IMR-90 (cell line): ENCODE data around the gene PTPRS. TPM values are rescaled to one million over a fixed set of nuclear protein-coding genes. Genes with fewer than 3 reads are reported as not detected.

ENCODE experiments used
- ATAC-seq: fragments of 200-7000 bp; cut with Tn5 transposase; 2 replicates; pipeline ENCODE4 v1.9.1; 2020; ENCODE audit warnings: low read depth, mild to moderate bottlenecking, moderate library complexity
- BruUV-seq: library from RNA; stranded (reverse); fragments of 400-500 nt; replicated peaks from 2 replicates; lab custom pipeline; 2021; lab: Mats Ljungman, UMichigan
- CTCF ChIA-PET: fragments of 300-600 bp; formaldehyde crosslinking; extraction: SDS; loops from one replicate; lab custom pipeline; 2021; ENCODE audit warnings: antibody characterized with exemption; lab: Yijun Ruan, JAX
- POLR2A ChIA-PET: fragments of 300-600 bp; sonication (Branson Sonifier 250); formaldehyde crosslinking; loops from one replicate; lab custom pipeline; 2022; ENCODE audit warnings: antibody characterized with exemption; ENCODE audit not compliant: unreplicated experiment; lab: Charles Lee
- DNase-seq: peaks from one replicate; pipeline ENCODE4 v3.0.0; 2013
- H2AFZ ChIP-seq: replicated peaks from 2 replicates; pipeline ENCODE3; 2013; ENCODE audit warnings: low read length, mild to moderate bottlenecking; ENCODE audit not compliant: poor library complexity
- H2AK5ac ChIP-seq: 2 replicates; pipeline ENCODE4 v1.6.1; 2013; ENCODE audit warnings: low read depth, low read length, inconsistent platforms
- H2AK9ac ChIP-seq: replicated peaks from 2 replicates; pipeline ENCODE3; 2013; ENCODE audit warnings: mild to moderate bottlenecking, low read depth, low read length, moderate library complexity; ENCODE audit not compliant: poor library complexity
- H2BK120ac ChIP-seq: 2 replicates; pipeline ENCODE4 v1.6.1; 2013; ENCODE audit warnings: low read depth, low read length, inconsistent platforms
- H2BK15ac ChIP-seq: 3 replicates; pipeline ENCODE4 v1.6.1; 2013; ENCODE audit warnings: low read depth, low read length, inconsistent platforms
- H2BK20ac ChIP-seq: 2 replicates; pipeline ENCODE4 v1.6.1; 2013; ENCODE audit warnings: low read depth, mild to moderate bottlenecking, inconsistent platforms, low read length, moderate library complexity
- H2BK5ac ChIP-seq: 2 replicates; pipeline ENCODE4 v1.6.1; 2013; ENCODE audit warnings: mild to moderate bottlenecking, low read depth, low read length, inconsistent platforms; ENCODE audit not compliant: poor library complexity, severe bottlenecking
- H3K14ac ChIP-seq: replicated peaks from 2 replicates; pipeline ENCODE4 v1.6.1; 2013; ENCODE audit warnings: low read depth, low read length, inconsistent platforms
- H3K18ac ChIP-seq: 2 replicates; pipeline ENCODE4 v1.6.1; 2013; ENCODE audit warnings: low read depth, low read length, control low read depth
- H3K23ac ChIP-seq: 2 replicates; pipeline ENCODE4 v1.6.1; 2013; ENCODE audit warnings: low read depth, low read length, inconsistent platforms
- H3K27ac ChIP-seq: 2 replicates; pipeline ENCODE4 v1.5.1; 2013; ENCODE audit warnings: mild to moderate bottlenecking, control low read depth, low read length; ENCODE audit not compliant: insufficient read depth
- H3K27me3 ChIP-seq: 2 replicates; pipeline ENCODE4 v1.6.1; 2013; ENCODE audit warnings: low read length; ENCODE audit not compliant: control insufficient read depth, insufficient read depth
- H3K36me3 ChIP-seq: 2 replicates; pipeline ENCODE4 v1.6.1; 2013; ENCODE audit warnings: low read length, mixed read lengths; ENCODE audit not compliant: control insufficient read depth, insufficient read depth
- H3K4ac ChIP-seq: 2 replicates; pipeline ENCODE4 v1.6.1; 2013; ENCODE audit warnings: low read depth, low read length, inconsistent platforms
- H3K4me1 ChIP-seq: 2 replicates; pipeline ENCODE4 v1.6.1; 2013; ENCODE audit warnings: low read length, mixed read lengths; ENCODE audit not compliant: control insufficient read depth, insufficient read depth
- H3K4me2 ChIP-seq: 2 replicates; pipeline ENCODE4 v1.6.1; 2013; ENCODE audit warnings: low read depth, mild to moderate bottlenecking, control low read depth, low read length, moderate library complexity
- H3K4me3 ChIP-seq: 2 replicates; pipeline ENCODE4 v1.5.1; 2013; ENCODE audit warnings: low read depth, mild to moderate bottlenecking, control low read depth, low read length, moderate library complexity; ENCODE audit not compliant: insufficient read depth
- H3K56ac ChIP-seq: 2 replicates; pipeline ENCODE4 v1.6.1; 2013; ENCODE audit warnings: low read length, inconsistent platforms; ENCODE audit not compliant: insufficient read depth; ENCODE audit errors: extremely low read depth
- H3K79me1 ChIP-seq, 2 experiments: 2 replicates each; pipeline ENCODE4 v1.6.1; 2013; ENCODE audit warnings: low read length in 2 of 2, inconsistent platforms in 1 of 2, low read depth in 1 of 2
- H3K9ac ChIP-seq: 2 replicates; pipeline ENCODE4 v1.6.1; 2013; ENCODE audit warnings: low read depth, low read length, control low read depth
- H3K9me1 ChIP-seq: 2 replicates; pipeline ENCODE4 v1.6.1; 2013; ENCODE audit warnings: low read length, inconsistent platforms; ENCODE audit not compliant: insufficient read depth
- H3K9me3 ChIP-seq: 2 replicates; pipeline ENCODE4 v1.6.1; 2013; ENCODE audit warnings: low read length; ENCODE audit not compliant: control insufficient read depth, insufficient read depth
- H4K20me1 ChIP-seq: 2 replicates; pipeline ENCODE4 v1.6.1; 2013; ENCODE audit warnings: low read length, inconsistent platforms; ENCODE audit not compliant: insufficient read depth
- H4K5ac ChIP-seq: 2 replicates; pipeline ENCODE4 v1.6.1; 2013; ENCODE audit warnings: mild to moderate bottlenecking, low read depth, low read length, control low read depth
- H4K8ac ChIP-seq, 2 experiments: 2 replicates each; pipeline ENCODE4 v1.6.1; 2013; ENCODE audit warnings: low read depth in 2 of 2, low read length in 2 of 2, control low read depth in 1 of 2, inconsistent platforms in 1 of 2
- H4K91ac ChIP-seq: 2 replicates; pipeline ENCODE4 v1.6.1; 2013; ENCODE audit warnings: low read depth, low read length, inconsistent platforms; ENCODE audit not compliant: insufficient read depth
- CEBPB ChIP-seq: IDR thresholded peaks from 2 replicates; pipeline ENCODE4 v1.6.1; 2012; ENCODE audit warnings: low read depth, low read length, improper control_type of control experiment
- CTCF ChIP-seq: conservative IDR thresholded peaks from 2 replicates; pipeline ENCODE4 v1.5.1; 2012; ENCODE audit warnings: mild to moderate bottlenecking, low read depth, low read length, improper control_type of control experiment
- FOS ChIP-seq: fragments of 150-350 bp; IDR thresholded peaks from 2 replicates; pipeline ENCODE4 v1.6.1; 2016; ENCODE audit warnings: low read depth, low read length
- MAFK ChIP-seq: IDR thresholded peaks from 2 replicates; pipeline ENCODE4 v1.6.1; 2012; ENCODE audit warnings: low read depth, low read length, improper control_type of control experiment
- MAZ ChIP-seq: IDR thresholded peaks from 2 replicates; pipeline ENCODE4 v1.6.1; 2012; ENCODE audit warnings: low read depth, mild to moderate bottlenecking, low read length, improper control_type of control experiment, moderate library complexity, borderline replicate concordance
- POLR2A ChIP-seq: IDR thresholded peaks from 2 replicates; pipeline ENCODE4 v1.6.1; 2012; ENCODE audit warnings: mild to moderate bottlenecking, low read depth, low read length
- SMC3 ChIP-seq: fragments of 150-350 bp; IDR thresholded peaks from 2 replicates; pipeline ENCODE4 v1.6.1; 2016; ENCODE audit warnings: low read depth, mild to moderate bottlenecking, antibody characterized with exemption, low read length, moderate library complexity
- WGBS, 2 experiments: methylation state at CpG; one replicate each; pipeline versions ENCODE4 v1.1.5 to v1.1.7; 2013; ENCODE audit warnings: missing lambda C conversion rate in 2 of 2; ENCODE audit not compliant: insufficient read length in 1 of 2; ENCODE audit errors: extremely low coverage in 2 of 2; 5-methylcytosine and 5-hydroxymethylcytosine counted together
- dilution Hi-C: fragments of 300-500 bp; cut with HindIII; formaldehyde crosslinking; loops from one replicate; pipeline ENCODE4 v1.14.3; 2018; ENCODE audit warnings: low sequenced_read_pairs; ENCODE audit not compliant: unreplicated experiment
- in situ Hi-C: fragments of 300-500 bp; cut with MboI; formaldehyde crosslinking; loops from 3 replicates; pipeline ENCODE4 v1.14.3; 2019; ENCODE audit warnings: low sequenced_read_pairs, inconsistent platforms, mixed read lengths
- intact Hi-C: fragments of 100-400 bp; cut with micrococcal nuclease; formaldehyde crosslinking; loops from 2 replicates; pipeline ENCODE4 v1.10.0; 2022
- polyA plus RNA-seq, 3 experiments: library from polyadenylated mRNA; depleted of rRNA; stranded (reverse); fragments of >200 nt; gene quantifications; 2 replicates each; pipeline ENCODE4 v1.2.3, GENCODE V29; 2012; ENCODE audit warnings: low replicate concordance in 1 of 3
- total RNA-seq: library from RNA; depleted of rRNA; stranded (reverse); fragments of >200 nt; gene quantifications from 2 replicates; pipeline ENCODE4 v1.2.3, GENCODE V29; 2012

The PTPRS gene
- total and polyA plus RNA-seq, 2 of the 4 experiments (the other 2 are of a cell fraction): 40.1 to 51.9 TPM

- Histone ChIP-seq H2AFZ (peak overlapping the region; percentile 57), H3K36me3 (no peaks in the 10 kb centered on the region), H3K18ac (peak overlapping the region; percentile 39; the same call in 1 of the 2 replicates), H4K5ac (0 out of 2 replicates have a peak overlapping the region, but pooled peaks have one; percentile 7), H3K23ac (peak overlapping the region; percentile 67; the same call in 1 of the 2 replicates), H4K91ac (peak overlapping the region; percentile 24; the same call in 1 of the 2 replicates), H3K9ac (peak overlapping the region; percentile 91), H3K4me2 (peak overlapping the region; percentile 98), H3K27me3 (no peaks in the 10 kb centered on the region), H4K8ac (peak overlapping the region in 1 of 2 experiments; percentile 67; a peak in 1 of 4 replicates), H3K9me1 (0 out of 2 replicates have a peak, but pooled peaks cover 6% of the 10 kb centered on the region), H3K4me1 (peaks cover 8% of the 10 kb centered on the region), H3K4me3 (peak overlapping the region; percentile 87), H3K56ac (peak overlapping the region; percentile 47; the same call in 1 of the 2 replicates), H2BK120ac (no peak overlapping the region), H2AK5ac (peak overlapping the region; percentile 78; the same call in 1 of the 2 replicates), H3K27ac (peak overlapping the region; percentile 78), H2BK20ac (no peak overlapping the region), H2BK15ac (no peak overlapping the region), H3K9me3 (no peaks in the 10 kb centered on the region), H2BK5ac (peak overlapping the region; percentile 47), H3K4ac (peak overlapping the region; percentile 56), H2AK9ac (peak overlapping the region; percentile 79), H3K79me1 (peaks cover 22 to 55% of the 10 kb centered on the region in 2 experiments), H3K14ac (peak overlapping the region; percentile 91), H4K20me1 (peaks cover 70% of the 10 kb centered on the region)
- no peak for ATAC-seq
- intact Hi-C loops (no loop called here), dilution Hi-C loops (no loop called here), in situ Hi-C loops (no loop called here)
- TF ChIP-seq CTCF: no peak
- no peak for TF ChIP-seq FOS
- TF ChIP-seq CEBPB: no peak
- 0 out of 2 replicates have a peak, but pooled peaks have one; percentile 27 for TF ChIP-seq MAZ
- TF ChIP-seq POLR2A: no peak
- TF ChIP-seq MAFK: no peak
- TF ChIP-seq SMC3: no peak
- BruUV-seq: no TSS peak
- no peak for DNase-seq
- ChIA-PET POLR2A (interaction anchor here (0.6 kb wide), 1 partner anchor 271 kb away, joined by 15 read pairs; no protein-coding TSS in a partner anchor), CTCF (no interaction called here)
- WGBS, 2 experiments: no CpG with 5 or more reads among the region's 17 CpGs
These were observed 48.2 kb downstream of the PTPRS start for GRCh38 chr19:5292453-5292821.
